GM19023 (cell line): Measurements from ENCODE around the gene CUX1.
"Not testable (repeated sequence)": the region's sequence is repeated elsewhere in the genome, so short reads cannot be mapped to it uniquely, and the experiment has no call there.

Experiments
- ATAC-seq: cut with Tn5 transposase; IDR thresholded peaks from one replicate; pipeline ENCODE4 v1.9.1; 2021; ENCODE audit warnings: mild to moderate bottlenecking, moderate library complexity; ENCODE audit not compliant: unreplicated experiment

CUX1 gene

DNA sequence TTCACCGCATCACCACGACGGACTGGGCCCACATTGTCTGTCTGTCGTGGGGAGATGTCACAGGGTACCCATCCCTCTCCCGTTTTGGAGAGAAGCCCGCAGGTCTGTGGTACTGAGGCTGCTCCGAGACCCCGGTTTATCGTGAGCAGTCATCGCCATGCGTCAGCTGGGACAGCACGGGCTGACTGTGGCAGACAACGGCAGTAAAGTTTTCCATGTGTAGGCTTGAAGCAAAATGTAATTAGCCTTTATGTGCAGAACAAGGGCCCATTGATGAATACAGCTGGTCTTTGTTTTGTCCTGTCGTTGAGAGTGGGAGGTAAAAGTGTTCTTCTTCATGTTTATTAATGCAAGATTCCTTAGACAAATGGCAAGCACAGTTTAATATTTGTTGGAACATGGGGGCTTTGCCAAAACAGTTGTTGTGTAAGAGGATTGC lies 301.8 kb downstream of the CUX1 start:
- no peak for ATAC-seq

DNA sequence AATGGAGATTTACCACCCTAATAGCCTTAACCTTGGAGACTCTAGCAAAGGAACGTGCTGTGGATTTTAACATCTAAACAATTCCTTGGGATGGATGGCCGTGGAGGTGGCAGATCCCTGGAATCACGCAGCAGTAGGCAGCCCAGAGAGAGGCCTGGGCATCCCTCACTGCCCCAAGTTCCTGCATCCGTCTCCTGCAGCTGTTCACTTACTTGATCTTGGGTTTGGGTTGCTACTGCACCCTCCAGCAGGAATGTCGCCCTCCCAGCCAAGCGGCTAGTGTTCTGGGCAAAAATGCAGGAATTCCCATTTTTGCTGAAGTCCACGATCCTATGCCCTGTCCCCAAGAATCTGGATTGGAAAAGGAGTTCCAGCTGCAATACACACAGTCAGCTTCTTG lies 302.5 kb downstream of the CUX1 start:
- ATAC-seq, result no peak

DNA sequence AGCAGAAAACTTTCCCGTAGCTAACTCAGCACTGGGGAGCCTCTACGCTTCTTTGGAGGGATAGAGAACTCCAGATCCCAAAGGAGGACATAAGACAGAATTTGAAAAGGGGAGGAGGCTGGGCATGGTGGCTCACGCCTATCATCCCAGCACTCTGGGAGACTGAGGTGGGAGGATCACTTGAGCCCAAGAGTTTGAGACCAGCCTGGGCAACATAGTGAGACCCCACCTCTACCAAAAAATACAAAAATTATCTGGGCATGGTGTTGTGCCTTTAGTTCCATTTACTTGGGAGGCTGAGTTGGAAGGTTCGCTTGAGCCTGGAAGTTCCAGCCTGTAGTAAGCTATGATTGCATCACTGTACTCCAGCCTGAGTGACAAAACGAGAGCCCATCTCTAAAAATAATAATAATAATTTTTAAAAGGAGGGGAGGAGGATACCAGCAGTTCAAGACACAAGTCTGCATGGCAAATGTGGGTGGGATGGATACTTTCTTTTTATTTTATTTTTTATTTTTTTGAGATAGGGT lies 303.3 kb downstream of the CUX1 start:
- no peak for ATAC-seq

DNA sequence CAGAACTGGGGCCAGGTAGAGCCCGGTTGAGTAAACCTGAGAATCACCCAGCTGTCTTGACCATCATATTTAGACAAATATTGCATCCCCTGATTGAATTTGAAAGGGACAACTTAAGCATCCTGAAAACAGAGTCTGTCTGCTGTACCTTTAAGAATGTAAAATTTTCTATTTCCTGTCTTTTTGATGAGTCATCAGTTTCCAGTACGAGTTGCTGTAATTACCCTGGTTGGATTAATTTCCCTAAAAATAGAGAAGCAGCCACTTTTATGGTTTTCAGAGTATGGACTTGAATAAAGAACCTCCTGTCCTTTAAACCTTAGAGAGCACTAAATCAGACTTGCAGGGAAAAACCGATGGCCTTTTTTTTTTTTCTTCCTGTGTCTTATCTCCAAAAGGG lies 304.6 kb downstream of the CUX1 start:
- no peak for ATAC-seq

DNA sequence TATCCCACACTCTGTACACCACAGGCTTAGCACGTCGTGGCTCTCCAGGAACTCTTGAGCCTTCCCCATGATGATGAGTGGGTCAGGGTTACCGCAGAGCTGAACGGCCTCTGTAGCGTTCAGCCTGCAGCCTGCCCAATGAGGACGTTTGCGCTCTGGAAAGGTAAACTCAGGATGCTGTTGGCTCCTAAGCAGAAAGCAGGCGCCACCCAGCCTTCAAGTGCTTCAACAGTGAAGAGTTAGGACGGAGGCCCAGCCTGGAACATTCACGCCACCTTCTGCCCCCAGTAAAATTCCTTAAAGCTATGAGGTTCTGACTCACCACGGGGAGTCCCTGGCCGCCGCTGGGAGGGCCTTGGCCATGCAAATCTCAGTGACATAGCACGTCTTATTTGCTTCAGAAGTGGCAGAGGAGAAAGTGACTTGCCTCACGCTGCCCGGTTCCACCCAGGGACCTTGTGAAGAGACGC lies 307.7 kb downstream of the CUX1 start:
- ATAC-seq, result no peak

DNA sequence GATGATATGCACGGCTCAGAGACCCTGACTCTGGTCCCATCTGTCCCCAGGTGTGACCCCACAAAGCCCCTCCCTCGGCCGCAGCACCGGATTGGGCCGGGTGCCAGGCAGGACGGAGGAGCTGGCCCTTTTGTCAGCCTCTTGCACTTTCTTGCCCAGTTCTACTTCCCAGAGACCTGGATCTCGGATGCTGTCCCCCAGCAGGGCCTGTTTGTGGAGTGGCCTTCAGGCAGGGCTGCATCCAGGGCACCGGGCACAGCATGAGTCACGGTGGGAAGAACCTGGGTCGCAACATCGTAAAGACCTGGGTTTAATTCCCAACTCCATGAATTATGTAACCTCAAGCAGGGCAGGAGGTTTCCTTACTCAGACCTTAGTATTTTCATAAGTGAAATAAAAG lies 310.9 kb downstream of the CUX1 start:
- no peak for ATAC-seq

DNA sequence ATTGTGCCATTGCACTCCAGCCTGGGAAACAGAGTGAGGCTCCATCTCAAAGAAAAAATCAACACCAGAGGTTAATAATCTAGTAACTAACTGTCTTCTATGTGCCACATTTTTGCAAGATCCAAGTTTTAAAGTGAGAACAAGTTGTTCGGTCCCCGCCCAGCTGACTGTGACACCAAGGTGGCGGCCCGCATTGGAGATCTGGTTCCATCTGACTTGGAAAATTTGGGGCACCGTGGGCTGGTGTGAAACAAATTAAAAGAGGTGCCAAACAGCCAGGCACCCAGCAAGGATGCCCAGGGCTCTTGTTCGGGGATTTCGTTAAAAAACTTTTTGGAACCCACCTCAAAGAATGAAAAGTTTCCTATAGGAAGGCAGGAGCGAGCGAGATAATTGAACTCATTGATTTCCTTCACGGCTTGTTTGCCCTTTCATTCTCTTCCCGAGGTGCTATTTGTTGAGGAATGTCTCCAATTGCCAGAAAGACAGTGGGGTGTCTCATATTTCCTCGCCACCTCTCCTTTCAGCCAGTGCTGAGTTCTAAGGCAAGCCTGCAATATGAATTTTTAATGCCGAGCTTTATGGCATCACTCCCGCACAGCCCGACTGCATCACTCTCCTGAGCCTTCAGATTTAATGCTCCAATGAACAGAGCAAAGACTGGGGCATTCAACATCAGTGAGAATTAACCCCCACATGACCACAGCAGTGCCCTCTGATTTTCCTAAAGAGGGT lies 312.4 kb downstream of the CUX1 start:
- ATAC-seq, result no peak

DNA sequence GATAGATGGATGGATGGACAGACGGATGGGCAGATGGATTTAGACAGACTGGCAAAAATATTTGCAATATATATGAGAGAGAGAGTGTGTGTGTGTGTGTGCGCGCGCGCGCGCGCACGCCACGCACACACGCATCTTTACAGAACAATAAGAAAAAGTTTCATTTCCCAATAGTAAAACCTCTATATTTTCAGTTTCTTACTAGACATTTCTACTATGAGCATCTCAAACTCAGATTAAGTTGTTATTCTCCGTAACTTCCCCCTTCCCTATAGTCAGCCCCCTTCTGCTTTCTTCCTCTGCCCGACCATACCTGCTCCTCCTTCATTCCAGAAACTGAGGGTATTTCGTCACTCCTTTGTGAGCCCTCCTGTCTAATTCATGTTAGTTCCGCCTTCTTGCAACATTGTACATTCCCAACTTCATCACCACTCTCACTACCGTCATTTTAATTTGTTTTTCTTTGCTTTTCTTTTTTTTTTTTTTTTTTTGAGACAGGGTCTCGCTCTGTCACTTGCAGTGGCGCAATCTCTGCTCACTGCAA lies 314.9 kb downstream of the CUX1 start:
- ATAC-seq, result no peak

DNA sequence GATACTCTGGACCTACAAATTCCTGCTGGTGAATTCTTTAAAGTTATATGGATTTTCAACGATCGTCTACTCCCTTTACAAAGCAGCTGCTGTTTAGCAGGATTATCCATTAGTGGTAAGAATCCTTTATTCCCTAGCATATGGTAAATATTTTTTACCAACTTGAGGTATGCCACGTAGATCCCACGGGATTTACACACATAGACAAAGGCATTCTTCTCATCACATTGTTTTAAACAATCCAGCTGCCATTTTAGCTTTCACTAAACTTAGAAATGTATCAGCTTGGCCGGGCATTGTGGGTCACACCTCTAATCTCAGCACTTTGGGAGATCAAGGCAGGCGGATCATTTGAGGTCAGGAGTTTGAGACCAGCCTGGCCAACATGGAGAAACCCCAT lies 321.2 kb downstream of the CUX1 start:
- no peak for ATAC-seq

DNA sequence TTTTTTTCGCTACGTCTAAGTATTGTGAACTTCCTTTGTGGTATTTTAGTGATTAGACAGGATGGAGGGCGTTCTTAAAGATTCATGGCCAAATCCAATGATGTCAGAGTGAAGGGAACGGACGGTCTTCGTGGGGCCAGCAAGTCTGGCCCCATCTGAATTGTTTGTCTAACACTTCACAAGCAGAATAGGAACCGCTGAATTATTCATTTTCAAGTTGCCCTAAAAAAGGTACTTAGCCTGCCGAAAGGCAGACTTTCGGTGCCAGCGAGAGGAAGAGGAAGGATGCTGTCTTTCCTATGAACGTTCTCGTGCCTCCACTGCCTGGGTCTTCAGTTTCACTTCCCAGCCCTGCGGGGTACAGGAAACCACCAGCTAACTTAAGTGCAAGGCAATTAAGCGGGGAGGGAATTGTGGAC lies 323.5 kb downstream of the CUX1 start:
- ATAC-seq, result no peak

DNA sequence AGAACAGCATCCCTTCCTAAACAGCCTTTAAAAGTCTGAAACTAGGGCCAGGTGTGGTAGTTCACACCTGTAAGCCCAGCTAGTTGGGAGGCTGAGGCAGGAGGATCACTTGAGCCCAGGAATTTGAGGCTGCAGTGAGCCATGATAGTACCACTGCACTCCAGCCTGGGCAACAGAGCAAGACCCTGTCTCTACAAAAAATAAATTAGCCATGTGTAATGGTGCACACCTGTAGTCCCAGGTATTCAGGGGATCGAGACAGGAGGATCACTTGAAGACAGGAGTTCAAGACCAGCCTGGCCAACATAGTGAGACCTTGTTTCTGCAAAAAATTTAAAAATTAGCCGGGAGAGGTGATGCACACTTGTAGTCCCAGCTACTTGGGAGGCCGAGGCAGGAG lies 325.0 kb downstream of the CUX1 start:
- not testable (repeated sequence) for ATAC-seq

DNA sequence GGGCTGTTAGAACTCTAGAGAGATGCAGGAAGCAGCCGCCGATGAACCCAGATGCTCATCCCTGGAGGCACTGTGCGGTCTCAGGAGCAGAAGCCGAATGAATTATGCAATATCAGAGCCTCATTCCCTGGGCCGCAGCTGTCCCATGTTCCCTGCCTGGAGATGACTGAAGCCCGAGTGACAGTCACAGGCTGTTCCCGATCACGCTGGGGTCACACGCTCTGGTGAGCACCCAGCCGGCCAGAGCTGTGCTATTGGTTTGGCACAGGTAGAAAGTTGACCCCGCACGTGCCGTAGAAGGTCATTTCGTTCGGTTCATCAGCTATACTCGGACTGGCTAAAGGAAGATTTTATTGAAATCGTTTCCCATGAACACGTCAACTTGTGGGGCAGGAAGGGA lies 328.7 kb downstream of the CUX1 start:
- no peak for ATAC-seq

DNA sequence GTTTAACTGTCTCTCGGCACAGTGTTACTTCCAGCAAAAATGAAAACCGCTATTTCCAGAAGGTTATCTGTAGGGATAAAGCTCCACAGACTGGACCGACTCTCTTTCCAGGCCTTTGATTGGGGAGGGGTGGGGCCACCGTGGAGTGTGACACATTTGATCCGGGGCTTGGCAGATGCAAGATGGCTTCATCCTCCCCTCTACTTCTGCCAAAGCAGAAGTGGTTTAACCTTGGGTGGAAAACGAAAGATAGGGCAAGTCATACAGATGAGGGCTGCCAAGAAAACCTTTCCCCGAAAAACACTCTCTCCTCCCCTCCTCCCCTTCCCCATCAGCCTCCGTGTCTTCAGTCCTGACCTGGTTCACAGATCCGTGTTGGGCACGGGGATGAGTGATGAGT lies 329.6 kb downstream of the CUX1 start:
- ATAC-seq, result no peak

DNA sequence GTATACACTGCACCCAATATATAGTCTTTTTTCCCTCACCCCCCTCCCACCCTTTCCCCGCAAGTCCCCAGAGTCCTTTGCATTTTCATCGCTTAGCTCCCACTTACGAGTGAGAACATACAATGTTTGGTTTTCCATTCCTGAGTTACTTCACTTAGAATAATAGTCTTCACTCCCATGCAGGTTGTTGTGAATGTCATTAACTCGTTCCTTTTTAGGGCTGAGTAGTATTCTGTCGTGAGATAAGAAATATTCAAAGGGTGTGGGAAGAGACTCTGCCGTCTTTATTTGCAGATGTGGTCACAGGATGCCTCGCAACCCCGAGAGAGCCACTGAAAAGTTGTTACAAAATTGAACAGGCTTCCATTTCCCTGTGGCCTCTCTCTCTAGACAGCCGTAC lies 331.4 kb downstream of the CUX1 start:
- no peak for ATAC-seq

DNA sequence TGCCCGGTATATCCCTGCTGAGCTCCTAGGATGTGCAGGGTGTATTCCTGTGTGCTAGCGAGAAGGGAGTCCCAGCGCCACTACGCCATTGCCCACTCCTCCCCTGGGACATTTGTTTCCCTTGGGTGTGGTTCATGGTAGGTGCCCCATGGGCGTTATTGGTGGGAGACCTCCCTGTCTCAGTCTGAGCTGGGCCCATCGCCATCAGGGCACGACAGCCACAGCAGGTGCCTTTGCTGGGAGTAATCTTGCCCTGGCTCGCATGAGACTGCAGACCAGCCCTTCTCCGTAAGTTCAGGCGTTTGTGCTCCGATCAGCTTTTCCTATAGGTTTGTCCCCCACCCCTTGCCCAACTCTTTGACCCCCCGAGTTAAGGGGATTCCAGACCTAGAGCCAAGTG lies 332.0 kb downstream of the CUX1 start:
- ATAC-seq, result no peak

DNA sequence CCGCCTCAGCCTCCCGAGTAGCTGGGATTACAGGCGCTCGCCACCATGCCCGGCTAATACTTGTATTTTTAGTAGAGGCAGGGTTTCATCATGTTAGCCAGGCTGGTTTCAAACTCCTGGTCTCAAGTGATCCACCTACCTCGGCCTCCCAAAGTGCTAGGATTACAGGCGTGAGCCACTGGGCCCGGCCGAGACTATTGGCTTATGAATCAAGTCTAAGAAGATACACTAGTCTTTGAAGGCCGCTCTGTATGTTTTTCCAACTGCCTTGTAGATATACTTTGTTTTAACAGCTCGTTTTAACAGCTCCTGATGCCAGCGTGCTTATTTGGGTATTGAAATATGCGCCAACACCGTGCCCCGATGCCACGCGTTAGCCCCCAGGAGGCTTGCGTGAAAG lies 332.8 kb downstream of the CUX1 start:
- ATAC-seq, result no peak

DNA sequence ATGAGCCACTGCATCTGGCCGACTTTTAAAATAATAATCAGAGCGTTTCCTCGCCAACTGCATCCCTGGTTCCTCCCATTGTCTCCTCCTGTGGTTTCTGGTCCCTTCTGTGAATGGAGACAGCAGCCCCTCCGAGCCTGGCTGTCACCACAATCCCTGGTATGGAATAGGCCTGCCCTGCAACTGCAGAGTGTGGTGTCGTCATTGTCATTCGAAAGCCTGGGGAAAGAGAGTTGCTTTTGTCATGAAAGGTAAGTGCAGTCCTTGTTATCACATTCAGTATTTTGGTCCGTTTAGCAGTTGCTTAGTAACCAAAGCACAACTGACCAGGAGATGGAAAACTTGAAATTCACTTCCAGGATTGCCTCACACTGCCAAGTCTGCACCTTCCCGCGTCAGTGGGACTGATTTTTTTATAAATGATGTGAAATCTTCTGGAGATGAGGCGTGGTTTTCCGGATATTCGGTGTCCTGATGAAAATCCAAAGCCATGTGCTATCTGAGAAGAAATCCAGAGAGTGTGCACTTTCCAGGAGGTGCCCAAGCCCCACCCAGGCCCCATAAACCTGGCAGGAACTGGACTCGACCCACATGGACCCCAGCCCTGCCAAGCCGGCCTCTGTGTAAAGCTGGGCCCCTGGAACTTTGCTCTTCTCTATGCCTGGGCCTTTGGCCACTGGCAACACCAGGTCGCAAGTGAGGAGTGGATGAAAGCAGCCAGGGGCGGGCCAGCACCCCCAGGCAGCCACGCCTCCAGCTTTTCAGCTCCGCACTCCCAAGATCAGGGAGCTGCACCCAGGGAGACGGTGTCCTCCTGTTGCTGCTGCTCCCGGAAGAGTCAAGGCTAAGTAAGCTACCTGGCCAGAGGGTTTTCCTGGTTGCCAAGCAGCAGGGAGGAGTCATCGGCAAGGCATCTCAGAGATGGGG lies 335.5 kb downstream of the CUX1 start:
- no peak for ATAC-seq

DNA sequence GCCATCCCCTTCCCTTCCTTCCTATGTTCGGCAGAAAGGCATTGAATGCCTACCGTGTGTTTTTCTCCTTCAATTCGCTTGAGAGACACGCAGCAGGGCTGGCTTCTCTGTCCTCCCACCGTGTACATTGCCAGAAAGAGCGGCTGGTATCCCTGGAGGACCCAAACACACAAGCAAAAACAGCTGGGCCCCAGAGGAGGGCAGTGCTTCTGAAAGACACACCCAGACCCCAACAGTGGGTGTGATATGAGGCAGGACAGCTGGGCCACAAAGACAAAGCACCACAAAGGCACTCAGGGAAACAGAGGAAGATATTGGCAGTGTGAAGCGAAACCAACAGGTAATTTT lies 336.1 kb downstream of the CUX1 start:
- no peak for ATAC-seq

DNA sequence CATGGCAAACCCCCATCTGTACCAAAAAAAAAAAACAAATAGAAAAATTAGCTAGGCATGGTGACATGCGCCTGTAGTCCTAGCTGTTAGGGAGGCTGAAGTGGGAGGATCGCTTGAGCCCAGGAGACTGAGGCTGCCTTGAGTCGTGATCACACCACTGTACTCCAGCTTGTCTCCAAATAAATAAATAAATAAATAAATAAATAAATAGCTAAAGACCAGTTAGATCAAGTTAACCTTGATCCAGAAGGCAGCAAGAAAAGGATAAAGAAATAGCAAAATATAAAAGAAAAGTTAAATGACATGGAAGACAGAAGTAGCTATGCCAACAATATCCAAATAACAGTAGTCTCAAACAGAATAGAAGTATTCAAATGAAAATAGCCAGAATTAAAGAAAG lies 337.0 kb downstream of the CUX1 start:
- ATAC-seq, result no peak

DNA sequence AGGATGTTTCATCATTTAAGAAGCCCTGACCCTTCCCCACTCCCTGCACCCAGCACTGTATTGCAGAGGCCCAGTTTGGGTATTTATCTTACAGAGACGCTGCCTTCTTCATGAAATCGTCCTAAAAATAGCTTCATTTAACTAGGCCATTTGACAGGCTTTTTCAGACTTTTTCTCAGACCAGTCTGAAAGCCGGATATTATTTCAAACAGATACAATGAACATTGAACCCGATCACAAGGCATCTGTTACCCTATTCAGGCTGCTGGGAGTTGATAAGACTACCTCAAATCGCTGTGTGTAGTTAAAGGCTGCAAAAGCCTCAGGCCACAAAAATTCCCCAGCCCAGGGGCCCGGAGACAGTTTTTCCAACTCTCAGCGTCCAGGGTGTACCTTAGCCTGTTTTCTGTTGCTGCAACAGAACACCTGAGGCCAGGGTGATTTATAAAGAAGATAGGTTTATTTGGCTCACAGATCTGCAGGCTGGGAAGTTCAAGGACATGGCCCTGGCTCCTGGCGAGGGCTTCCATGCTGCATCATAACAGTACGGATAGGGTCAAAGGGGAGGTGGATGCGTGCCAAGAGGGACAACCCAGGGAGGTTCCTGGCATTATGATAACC lies 338.5 kb downstream of the CUX1 start:
- ATAC-seq, result no peak

DNA sequence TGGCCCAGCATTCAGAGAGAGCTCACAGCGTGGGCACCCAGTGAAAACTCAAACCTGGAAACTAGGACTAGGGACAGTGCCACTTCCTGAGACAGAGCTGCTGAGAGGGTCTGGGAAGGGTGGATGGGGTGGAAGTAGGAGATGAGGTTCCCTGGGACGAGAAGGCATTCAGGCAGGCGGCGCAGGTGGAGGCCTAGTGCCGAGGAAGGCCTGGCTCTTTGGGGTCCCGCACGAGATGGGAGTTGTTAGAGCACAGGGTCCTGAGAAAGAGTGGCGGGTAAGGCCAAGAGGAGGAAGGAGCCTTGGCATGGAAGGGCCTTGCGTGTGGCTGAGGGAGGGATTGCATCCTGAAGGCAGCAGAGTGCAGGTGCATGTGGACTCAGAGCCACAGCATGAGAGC lies 339.4 kb downstream of the CUX1 start:
- no peak for ATAC-seq
